Measurements from ENCODE around the gene ANAPC13.
A peak's percentile ranks its signal among the peaks of the same experiment; 100 is the strongest.

The ANAPC13 gene

GRCh38 chr3:134526319-134526718 is 40.5 kb upstream of the ANAPC13 start:
- ChIA-PET CTCF (interaction anchor here (0.6 to 0.7 kb wide), 2 partner anchors 9 to 42 kb away, joined by 3 read pairs; no protein-coding TSS in a partner anchor), POLR2A (no interaction called here)
- no peaks in the 10 kb centered on the region for H3K36me3 ChIP-seq (ENCODE audit: control insufficient read depth in 2 of 2, insufficient read depth in 1 of 2, low read length in 2 of 2)
- H3K9me3 ChIP-seq (ENCODE audit: control insufficient read depth, insufficient read depth, low read depth, low read length): no peaks in the 10 kb centered on the region
- TF ChIP-seq OSR2 (tag by site-specific recombination; IDR thresholded peaks at IDR 0.05): no peak
- TF ChIP-seq KLF10 (tag by site-specific recombination; IDR thresholded peaks at IDR 0.05): no peak
- no peak for TF ChIP-seq ZIC2 (tag by site-specific recombination; IDR thresholded peaks at IDR 0.05)
- no peak for TF ChIP-seq ZNF16 (tag by site-specific recombination; IDR thresholded peaks at IDR 0.05; ENCODE audit: low read depth)
- no peak for TF ChIP-seq ZNF707 (tag by site-specific recombination; IDR thresholded peaks at IDR 0.05)
- no peak for TF ChIP-seq ZNF560 (tag by site-specific recombination; IDR thresholded peaks at IDR 0.05; ENCODE audit: borderline replicate concordance)
- TF ChIP-seq ZNF843 (tag by site-specific recombination; IDR thresholded peaks at IDR 0.05): no peak
- no peak for TF ChIP-seq SP3 (tag by site-specific recombination; IDR thresholded peaks at IDR 0.05)
- TF ChIP-seq TRIM28 (IDR thresholded peaks at IDR 0.05; ENCODE audit: borderline replicate concordance, low read length): no peak
- no peak for TF ChIP-seq TCF7L2 (IDR thresholded peaks at IDR 0.05; ENCODE audit: borderline replicate concordance, low read depth, low read length)
- TF ChIP-seq ZNF174 (tag by site-specific recombination; IDR thresholded peaks at IDR 0.05): no peak
- TF ChIP-seq, protein P1, sequence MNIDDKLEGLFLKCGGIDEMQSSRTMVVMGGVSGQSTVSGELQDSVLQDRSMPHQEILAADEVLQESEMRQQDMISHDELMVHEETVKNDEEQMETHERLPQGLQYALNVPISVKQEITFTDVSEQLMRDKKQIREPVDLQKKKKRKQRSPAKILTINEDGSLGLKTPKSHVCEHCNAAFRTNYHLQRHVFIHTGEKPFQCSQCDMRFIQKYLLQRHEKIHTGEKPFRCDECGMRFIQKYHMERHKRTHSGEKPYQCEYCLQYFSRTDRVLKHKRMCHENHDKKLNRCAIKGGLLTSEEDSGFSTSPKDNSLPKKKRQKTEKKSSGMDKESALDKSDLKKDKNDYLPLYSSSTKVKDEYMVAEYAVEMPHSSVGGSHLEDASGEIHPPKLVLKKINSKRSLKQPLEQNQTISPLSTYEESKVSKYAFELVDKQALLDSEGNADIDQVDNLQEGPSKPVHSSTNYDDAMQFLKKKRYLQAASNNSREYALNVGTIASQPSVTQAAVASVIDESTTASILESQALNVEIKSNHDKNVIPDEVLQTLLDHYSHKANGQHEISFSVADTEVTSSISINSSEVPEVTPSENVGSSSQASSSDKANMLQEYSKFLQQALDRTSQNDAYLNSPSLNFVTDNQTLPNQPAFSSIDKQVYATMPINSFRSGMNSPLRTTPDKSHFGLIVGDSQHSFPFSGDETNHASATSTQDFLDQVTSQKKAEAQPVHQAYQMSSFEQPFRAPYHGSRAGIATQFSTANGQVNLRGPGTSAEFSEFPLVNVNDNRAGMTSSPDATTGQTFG (tag by site-specific recombination; IDR thresholded peaks at IDR 0.05; ENCODE audit: borderline replicate concordance): no peak
- TF ChIP-seq ZBTB20 (tag by site-specific recombination; IDR thresholded peaks at IDR 0.05): no peak
- TF ChIP-seq ZNF138 (tag by site-specific recombination; IDR thresholded peaks at IDR 0.05; ENCODE audit: borderline replicate concordance): no peak
- no peak for TF ChIP-seq ZNF549 (tag by site-specific recombination; IDR thresholded peaks at IDR 0.05)
- no peak overlapping the region for H3K4me3 ChIP-seq (ENCODE audit: low read depth, low read length)
- H3K4me1 ChIP-seq (ENCODE audit: control insufficient read depth, insufficient read depth, low read length): no peaks in the 10 kb centered on the region
- H3K27ac ChIP-seq (ENCODE audit: extremely low read depth, low read depth, low read length): no peak overlapping the region

GRCh38 chr3:134525293-134525692 is 39.5 kb upstream of the ANAPC13 start:
- ChIA-PET POLR2A (no interaction called here), CTCF (interaction anchor here (0.6 kb wide), 1 partner anchor 223 kb away, joined by 3 read pairs; no protein-coding TSS in a partner anchor)
- no peak overlapping the region for H3K27ac ChIP-seq (ENCODE audit: extremely low read depth, low read depth, low read length)
- H3K9me3 ChIP-seq (ENCODE audit: control insufficient read depth, insufficient read depth, low read depth, low read length): no peaks in the 10 kb centered on the region
- H3K36me3 ChIP-seq (ENCODE audit: control insufficient read depth in 2 of 2, insufficient read depth in 1 of 2, low read length in 2 of 2): no peaks in the 10 kb centered on the region
- H3K4me3 ChIP-seq (ENCODE audit: low read depth, low read length): no peak overlapping the region
- no peaks in the 10 kb centered on the region for H3K4me1 ChIP-seq (ENCODE audit: control insufficient read depth, insufficient read depth, low read length)
- TF ChIP-seq ZNF529 (tag by site-specific recombination; IDR thresholded peaks at IDR 0.05; ENCODE audit: insufficient replicate concordance): peak; percentile 93
- peak; percentile 55; the same call in 1 of the 2 replicates for TF ChIP-seq TRIM28 (IDR thresholded peaks at IDR 0.05; ENCODE audit: borderline replicate concordance, low read length)
- peak; percentile 96 for TF ChIP-seq SETDB1 (IDR thresholded peaks at IDR 0.05; ENCODE audit: insufficient read length, low read length)
- no peak for TF ChIP-seq ZNF624 (tag by site-specific recombination; IDR thresholded peaks at IDR 0.05)

- POLR2A ChIA-PET: no interaction called here
- Histone ChIP-seq H3K9me3 (ENCODE audit: control insufficient read depth, insufficient read depth, low read depth, low read length) (no peaks in the 10 kb centered on the region), H3K36me3 (ENCODE audit: control insufficient read depth in 2 of 2, insufficient read depth in 1 of 2, low read length in 2 of 2) (no peaks in the 10 kb centered on the region; a peak in 1 of 3 replicates), H3K4me3 (ENCODE audit: low read depth, low read length) (no peak overlapping the region), H3K27ac (ENCODE audit: extremely low read depth, low read depth, low read length) (no peak overlapping the region), H3K4me1 (ENCODE audit: control insufficient read depth, insufficient read depth, low read length) (no peaks in the 10 kb centered on the region)
- TF ChIP-seq ZNF146 (tag by site-specific recombination; IDR thresholded peaks at IDR 0.05) (peak; percentile 58; the same call in 1 of the 2 replicates), ZNF416 (tag by site-specific recombination; IDR thresholded peaks at IDR 0.05) (no peak)
- CTCF ChIA-PET: no interaction called here
Measured at GRCh38 chr3:134522541-134522940, 36.8 kb upstream of the ANAPC13 start.

All from HEK293 (cell line).